ENCODE measurements around the gene CDK6.
A peak's percentile ranks its signal among the peaks of the same experiment; 100 is the strongest.

CDK6 gene

DNA sequence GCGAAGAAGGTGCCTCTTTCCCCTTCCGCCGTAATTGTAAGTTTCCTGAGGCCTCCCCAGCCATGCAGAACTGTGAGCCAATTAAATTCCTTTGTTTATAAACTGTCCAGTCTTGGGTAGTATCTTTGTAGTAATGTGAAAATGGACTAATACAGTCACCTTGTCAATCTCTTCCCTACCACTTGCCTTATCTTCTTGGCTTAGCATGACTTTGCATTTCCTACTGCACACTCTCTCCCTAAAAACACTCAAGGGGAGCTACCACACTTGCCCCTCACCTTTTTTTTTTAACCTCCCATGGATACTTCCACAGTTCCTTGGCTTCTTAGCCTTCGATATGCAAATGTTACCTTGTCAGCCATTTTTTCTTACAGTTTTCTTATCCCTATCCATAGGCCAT, 7.4 kb upstream of the CDK6 start:
- no peak for DNase-seq

- DNase-seq: no peak
These were observed 6.8 kb upstream of the CDK6 start for GRCh38 chr7:92843034-92843760.

- no peak for DNase-seq
These were observed 4.8 kb upstream of the CDK6 start for GRCh38 chr7:92841192-92841591.

- DNase-seq: no peak
These were observed 3.9 kb upstream of the CDK6 start for GRCh38 chr7:92840316-92840715.

GRCh38 chr7:92839901-92840300, 3.5 kb upstream of the CDK6 start:
- DNase-seq: no peak

GRCh38 chr7:92838934-92839333, 2.6 kb upstream of the CDK6 start:
- DNase-seq: no peak

- DNase-seq: no peak
These were observed 802 bp upstream of the CDK6 start for GRCh38 chr7:92837000-92837749.

DNA sequence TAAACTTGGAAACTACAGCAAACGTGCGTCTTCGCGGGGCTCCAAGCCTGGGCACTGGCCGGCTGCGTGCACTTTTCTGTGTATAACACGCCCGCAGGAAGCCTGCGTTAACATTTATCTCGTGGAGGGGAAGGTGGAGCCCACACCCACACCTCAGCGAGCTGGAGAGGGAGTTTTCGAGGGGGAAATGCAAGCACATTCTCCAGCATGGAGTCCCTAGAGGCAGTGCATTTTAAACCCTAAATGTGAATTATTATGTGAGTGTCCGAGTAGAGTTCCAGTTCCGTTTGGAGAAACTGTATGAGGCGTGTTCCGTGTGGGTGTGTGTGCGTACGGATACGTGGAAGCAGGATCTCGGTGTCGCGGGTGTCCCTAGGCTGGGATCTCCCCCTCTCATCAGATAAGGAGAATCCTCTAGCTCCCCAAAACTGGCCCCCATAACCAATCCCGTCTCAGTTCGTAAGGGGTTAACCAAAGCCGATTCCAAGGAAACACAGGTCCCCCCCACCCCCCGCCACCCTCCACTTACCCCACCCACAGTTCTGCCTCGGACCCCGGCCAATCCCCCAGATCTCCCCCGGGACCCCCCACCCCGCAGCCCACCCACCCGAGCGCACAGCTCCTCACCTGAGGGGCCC, 403 bp downstream of the CDK6 start:
- DNase-seq: peak; percentile 6

DNA sequence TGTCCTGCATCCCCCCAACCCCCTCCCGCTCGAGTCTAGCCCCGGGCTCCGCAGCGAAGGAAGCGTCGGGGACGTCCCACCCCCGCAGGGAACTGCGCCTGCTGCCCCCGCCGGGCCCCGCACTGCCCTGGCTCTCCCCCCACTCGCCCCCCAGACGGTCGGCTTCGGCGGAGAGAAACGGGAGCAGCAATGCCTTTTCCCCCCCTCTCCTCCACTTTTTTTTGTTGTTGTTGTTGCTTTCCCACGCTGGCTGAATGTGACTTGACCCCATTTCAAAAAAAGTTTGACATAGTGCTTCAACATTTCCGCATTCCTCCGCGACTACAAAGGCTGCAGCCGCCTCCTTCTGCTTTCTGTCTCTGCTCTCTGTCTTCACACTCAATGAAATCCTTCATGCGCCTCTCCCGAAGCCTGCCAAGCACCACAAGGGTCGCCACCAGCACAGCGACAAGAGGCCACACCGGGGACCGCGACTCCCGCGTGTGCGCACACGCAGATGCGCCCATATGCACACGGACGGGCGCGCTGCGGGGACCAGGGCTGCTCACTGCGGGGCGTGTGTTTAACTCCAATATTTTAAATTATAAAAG, 1.0 kb downstream of the CDK6 start:
- DNase-seq: no peak

GRCh38 chr7:92834507-92835260, 1.7 kb downstream of the CDK6 start:
- no peak for DNase-seq

- DNase-seq: peak; percentile 36
These were observed 2.4 kb downstream of the CDK6 start for GRCh38 chr7:92833766-92834506.

GRCh38 chr7:92833024-92833765, 3.2 kb downstream of the CDK6 start:
- peak; percentile 67 for DNase-seq

- no peak for DNase-seq
These were observed 3.8 kb downstream of the CDK6 start for GRCh38 chr7:92832534-92833023.

DNA sequence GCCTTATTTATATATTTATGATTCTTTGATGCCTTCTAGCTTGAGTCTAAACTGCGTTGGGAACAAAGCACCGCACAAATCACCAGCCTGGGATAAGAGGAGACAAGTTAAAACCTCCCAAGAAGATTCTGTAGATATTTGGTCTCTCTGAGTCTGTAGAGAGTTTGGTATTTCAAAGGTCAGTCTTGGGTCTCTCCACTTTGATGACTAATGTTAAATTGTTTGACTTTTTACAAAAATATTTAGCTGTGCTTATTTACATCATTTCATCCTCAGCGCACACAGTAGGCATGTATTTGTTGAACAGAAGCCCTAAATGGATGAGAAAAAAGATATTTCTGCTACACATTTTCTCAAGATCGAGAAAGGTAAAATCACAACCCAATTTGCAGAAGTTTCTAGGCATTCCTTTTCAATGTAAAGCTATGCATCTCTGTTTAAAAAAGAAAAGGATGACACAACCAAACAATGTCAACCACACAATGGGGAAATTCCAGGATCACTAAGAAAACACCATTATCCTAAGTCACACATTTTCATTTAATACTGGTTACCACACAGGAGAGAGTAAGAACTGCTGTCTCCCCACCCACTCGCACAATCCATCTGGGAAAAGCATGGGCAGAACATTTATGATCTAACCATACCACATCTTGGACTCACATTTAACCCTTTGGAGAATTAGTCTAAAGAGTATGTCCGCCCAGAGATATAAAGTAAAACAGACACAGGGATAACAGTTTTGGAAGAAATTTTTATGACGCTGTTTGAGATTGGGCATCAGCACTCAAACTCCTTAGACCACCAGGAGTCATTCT, 4.4 kb downstream of the CDK6 start:
- no peak for DNase-seq

DNA sequence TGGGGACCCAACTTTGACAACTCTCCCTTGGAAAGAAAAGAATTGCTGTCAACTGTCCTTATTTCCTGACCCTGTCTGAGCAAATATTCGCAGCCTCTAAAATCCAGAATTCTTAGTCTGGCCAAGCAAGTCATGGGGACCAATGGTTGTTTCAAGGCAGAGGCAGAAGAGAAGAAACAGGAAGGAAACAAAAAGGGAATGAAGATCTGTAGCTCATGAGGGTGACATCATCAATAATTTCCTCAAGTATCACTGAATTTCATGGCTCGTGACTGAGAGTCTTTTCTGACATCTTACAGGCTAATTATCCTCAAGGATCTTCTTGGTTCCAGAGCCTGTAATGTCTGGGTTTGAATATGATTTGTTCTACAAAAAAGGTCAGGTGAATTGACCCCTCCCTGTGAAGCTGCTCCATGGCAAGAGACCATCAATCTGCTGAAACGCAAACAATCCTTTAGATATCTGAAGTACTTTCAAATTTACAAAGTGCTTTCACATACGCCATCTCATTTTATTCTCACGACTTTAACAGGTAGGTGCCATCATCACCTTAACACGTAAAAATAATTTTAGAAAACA, 5.8 kb downstream of the CDK6 start:
- DNase-seq: no peak

DNA sequence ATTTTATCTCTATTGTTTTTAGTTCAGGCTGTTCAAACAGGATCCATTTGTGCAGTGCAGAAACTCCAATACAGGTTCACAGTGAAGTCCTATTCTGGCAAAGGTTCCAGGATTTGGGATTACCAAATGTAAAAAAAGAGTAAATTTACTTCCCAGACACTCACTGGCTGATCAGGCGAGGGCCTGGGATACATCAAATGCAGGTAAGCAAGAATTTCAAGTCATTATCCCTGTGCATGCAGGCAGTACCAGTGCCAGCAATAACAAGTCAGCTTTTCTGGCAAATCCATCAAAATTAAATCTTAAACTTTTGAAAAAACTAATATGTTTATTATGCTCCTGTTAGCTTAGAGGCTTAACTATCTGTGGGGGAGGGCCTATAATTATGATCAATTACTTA, 6.3 kb downstream of the CDK6 start:
- no peak for DNase-seq

GRCh38 chr7:92827464-92828120, 8.8 kb downstream of the CDK6 start:
- no peak for DNase-seq

- no peak for DNase-seq
These were observed 10.0 kb downstream of the CDK6 start for GRCh38 chr7:92826258-92826938.

Data from effector CD8-positive, alpha-beta T cell (primary cell).